ENCODE results near the gene BNIP3.

GRCh38 chr10:131997366-131998049 lies 15.8 kb upstream of the BNIP3 start:
- TF ChIP-seq CTCF (CRISPR knock-in tag; IDR thresholded peaks at IDR 0.05): peak; percentile 6; the same call in 1 of the 2 replicates
- no peak for TF ChIP-seq BRD4 (CRISPR knock-in tag; IDR thresholded peaks at IDR 0.05)
- TF ChIP-seq ZNF597 (CRISPR knock-in tag; IDR thresholded peaks at IDR 0.05): 0 out of 2 replicates have a peak, but pooled peaks have one; percentile 5
- TF ChIP-seq FOXK1 (CRISPR knock-in tag; IDR thresholded peaks at IDR 0.05; ENCODE audit: borderline replicate concordance, low read depth): peak; percentile 94
- peak in 1 of 2 experiments; percentile 48; a peak in 1 of 4 replicates for TF ChIP-seq POLR2A (IDR thresholded peaks at IDR 0.05; ENCODE audit: insufficient read depth in 1 of 2, low read depth in 2 of 2, low read length in 2 of 2)
- no peak for TF ChIP-seq E2F5 (CRISPR knock-in tag; conservative IDR thresholded peaks at IDR 0.05)
- TF ChIP-seq TFE3 (CRISPR knock-in tag; IDR thresholded peaks at IDR 0.05): peak; percentile 84
- TF ChIP-seq ZNF280D (CRISPR knock-in tag; IDR thresholded peaks at IDR 0.05): no peak

Data from HepG2 (cell line).